ENCODE measurements around the gene RNF213. TPM values are rescaled to one million over a fixed set of nuclear protein-coding genes. Genes with fewer than 3 reads are reported as not detected.

Gene RNF213
- total RNA-seq, 1 experiment from 2014 or later = 70.5 TPM

DNA sequence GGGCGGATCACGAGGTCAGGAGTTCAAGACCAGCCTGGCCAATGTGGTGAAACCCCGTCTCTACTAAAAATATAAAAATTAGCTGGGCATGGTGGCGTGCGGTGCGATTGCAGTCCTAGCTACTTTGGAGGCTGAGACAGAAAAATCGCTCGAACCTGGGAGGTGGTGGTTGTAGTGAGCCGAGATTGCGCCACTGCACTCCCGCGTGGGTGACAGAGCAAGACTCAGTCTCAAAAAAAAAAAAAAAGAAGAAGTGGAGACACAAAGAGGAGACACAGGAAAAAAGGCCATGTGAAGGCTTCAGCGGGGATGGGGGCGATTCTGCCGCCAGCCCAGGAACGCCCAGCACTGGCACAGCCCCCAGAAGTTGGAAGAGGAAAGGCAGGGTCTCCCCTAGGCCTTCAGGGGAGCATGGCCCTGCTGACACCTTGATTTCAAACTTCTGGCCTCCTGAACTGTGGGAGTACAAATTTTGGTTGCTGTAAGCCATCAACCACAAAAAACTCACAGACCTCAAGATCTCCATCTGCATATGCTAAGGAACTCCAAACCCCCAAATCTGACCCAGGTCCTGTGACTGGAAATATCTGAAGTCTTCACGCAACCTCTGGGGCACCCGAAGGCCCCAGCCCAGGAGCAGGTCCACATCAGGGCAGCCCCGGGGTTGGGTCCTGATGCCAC is 47.5 kb upstream of the RNF213 start:
- no peak overlapping the region for H3K27ac Mint-ChIP-seq
- DNase-seq (ENCODE audit: low spot score) (no peak), ATAC-seq (no peak)
- POLR2A ChIA-PET = no interaction called here
- peaks cover 16% of the 10 kb centered on the region for H3K36me3 Mint-ChIP-seq
- no peaks in the 10 kb centered on the region for H3K9me3 Mint-ChIP-seq
- H3K27me3 Mint-ChIP-seq (ENCODE audit: low read depth) = no peaks in the 10 kb centered on the region
- H3K4me3 Mint-ChIP-seq = no peak overlapping the region
- TF ChIP-seq ETV6 (CRISPR knock-in tag; IDR thresholded peaks at IDR 0.05) (no peak), SMAD3 (CRISPR knock-in tag; IDR thresholded peaks at IDR 0.05; ENCODE audit: borderline replicate concordance) (no peak)
- TF ChIP-seq, protein P1, sequence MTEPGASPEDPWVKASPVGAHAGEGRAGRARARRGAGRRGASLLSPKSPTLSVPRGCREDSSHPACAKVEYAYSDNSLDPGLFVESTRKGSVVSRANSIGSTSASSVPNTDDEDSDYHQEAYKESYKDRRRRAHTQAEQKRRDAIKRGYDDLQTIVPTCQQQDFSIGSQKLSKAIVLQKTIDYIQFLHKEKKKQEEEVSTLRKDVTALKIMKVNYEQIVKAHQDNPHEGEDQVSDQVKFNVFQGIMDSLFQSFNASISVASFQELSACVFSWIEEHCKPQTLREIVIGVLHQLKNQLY (CRISPR knock-in tag; IDR thresholded peaks at IDR 0.05) = no peak
- TF ChIP-seq, protein P2, sequence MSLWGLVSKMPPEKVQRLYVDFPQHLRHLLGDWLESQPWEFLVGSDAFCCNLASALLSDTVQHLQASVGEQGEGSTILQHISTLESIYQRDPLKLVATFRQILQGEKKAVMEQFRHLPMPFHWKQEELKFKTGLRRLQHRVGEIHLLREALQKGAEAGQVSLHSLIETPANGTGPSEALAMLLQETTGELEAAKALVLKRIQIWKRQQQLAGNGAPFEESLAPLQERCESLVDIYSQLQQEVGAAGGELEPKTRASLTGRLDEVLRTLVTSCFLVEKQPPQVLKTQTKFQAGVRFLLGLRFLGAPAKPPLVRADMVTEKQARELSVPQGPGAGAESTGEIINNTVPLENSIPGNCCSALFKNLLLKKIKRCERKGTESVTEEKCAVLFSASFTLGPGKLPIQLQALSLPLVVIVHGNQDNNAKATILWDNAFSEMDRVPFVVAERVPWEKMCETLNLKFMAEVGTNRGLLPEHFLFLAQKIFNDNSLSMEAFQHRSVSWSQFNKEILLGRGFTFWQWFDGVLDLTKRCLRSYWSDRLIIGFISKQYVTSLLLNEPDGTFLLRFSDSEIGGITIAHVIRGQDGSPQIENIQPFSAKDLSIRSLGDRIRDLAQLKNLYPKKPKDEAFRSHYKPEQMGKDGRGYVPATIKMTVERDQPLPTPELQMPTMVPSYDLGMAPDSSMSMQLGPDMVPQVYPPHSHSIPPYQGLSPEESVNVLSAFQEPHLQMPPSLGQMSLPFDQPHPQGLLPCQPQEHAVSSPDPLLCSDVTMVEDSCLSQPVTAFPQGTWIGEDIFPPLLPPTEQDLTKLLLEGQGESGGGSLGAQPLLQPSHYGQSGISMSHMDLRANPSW (CRISPR knock-in tag; conservative IDR thresholded peaks at IDR 0.05; ENCODE audit: low read depth) = no peak
- CTCF ChIA-PET = no interaction called here
- H3K4me1 Mint-ChIP-seq = no peaks in the 10 kb centered on the region

DNA sequence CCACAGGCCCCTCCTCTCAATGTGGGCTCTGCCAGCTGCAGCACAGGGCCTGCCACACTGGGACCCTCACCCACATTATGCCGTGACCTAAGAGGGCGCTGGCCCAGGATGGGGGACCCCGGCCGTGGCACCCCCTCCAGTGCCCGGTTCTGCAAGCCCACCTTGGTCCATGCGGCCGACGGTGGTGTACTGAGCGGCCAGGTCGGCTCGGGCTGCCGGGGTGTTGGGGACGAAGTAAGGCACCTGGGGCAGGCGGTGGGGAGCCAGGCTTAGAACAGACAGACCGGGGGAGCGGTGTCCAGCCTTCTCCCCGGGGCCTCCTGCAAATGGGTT is 47.0 kb upstream of the RNF213 start:
- no peak for ATAC-seq
- TF ChIP-seq SMAD3 (CRISPR knock-in tag; IDR thresholded peaks at IDR 0.05; ENCODE audit: borderline replicate concordance) = no peak
- no peak for TF ChIP-seq ZNF232 (CRISPR knock-in tag; IDR thresholded peaks at IDR 0.05)
- no peak for TF ChIP-seq JUN (CRISPR knock-in tag; IDR thresholded peaks at IDR 0.05)
- no peak for TF ChIP-seq ETV6 (CRISPR knock-in tag; IDR thresholded peaks at IDR 0.05)
- TF ChIP-seq, protein P2 (CRISPR knock-in tag; conservative IDR thresholded peaks at IDR 0.05; ENCODE audit: low read depth) = no peak
- no peak for TF ChIP-seq NFYB (CRISPR knock-in tag; conservative IDR thresholded peaks at IDR 0.05; ENCODE audit: low read depth)
- no peak for TF ChIP-seq TP53 (CRISPR knock-in tag; IDR thresholded peaks at IDR 0.05)
- no peak for TF ChIP-seq GRHL2 (CRISPR knock-in tag; IDR thresholded peaks at IDR 0.05; ENCODE audit: insufficient replicate concordance, severe bottlenecking)
- TF ChIP-seq, protein P3, sequence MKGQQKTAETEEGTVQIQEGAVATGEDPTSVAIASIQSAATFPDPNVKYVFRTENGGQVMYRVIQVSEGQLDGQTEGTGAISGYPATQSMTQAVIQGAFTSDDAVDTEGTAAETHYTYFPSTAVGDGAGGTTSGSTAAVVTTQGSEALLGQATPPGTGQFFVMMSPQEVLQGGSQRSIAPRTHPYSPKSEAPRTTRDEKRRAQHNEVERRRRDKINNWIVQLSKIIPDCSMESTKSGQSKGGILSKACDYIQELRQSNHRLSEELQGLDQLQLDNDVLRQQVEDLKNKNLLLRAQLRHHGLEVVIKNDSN (CRISPR knock-in tag; IDR thresholded peaks at IDR 0.05) = no peak
- TF ChIP-seq, protein P4, sequence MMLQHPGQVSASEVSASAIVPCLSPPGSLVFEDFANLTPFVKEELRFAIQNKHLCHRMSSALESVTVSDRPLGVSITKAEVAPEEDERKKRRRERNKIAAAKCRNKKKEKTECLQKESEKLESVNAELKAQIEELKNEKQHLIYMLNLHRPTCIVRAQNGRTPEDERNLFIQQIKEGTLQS (CRISPR knock-in tag; conservative IDR thresholded peaks at IDR 0.05) = no peak
- TF ChIP-seq NR2C2 (CRISPR knock-in tag; IDR thresholded peaks at IDR 0.05) = no peak
- TF ChIP-seq PRRX2 (CRISPR knock-in tag; IDR thresholded peaks at IDR 0.05) = no peak
- no peak for TF ChIP-seq FOXP1 (CRISPR knock-in tag; IDR thresholded peaks at IDR 0.05; ENCODE audit: borderline replicate concordance)
- no peak for TF ChIP-seq FOXK1 (CRISPR knock-in tag; IDR thresholded peaks at IDR 0.05)
- no peak for TF ChIP-seq TEAD4 (CRISPR knock-in tag; IDR thresholded peaks at IDR 0.05)
- TF ChIP-seq CBFB (CRISPR knock-in tag; IDR thresholded peaks at IDR 0.05; ENCODE audit: low read depth) = no peak
- no peak for TF ChIP-seq SP1 (CRISPR knock-in tag; conservative IDR thresholded peaks at IDR 0.05)
- no peak for TF ChIP-seq SOX15 (CRISPR knock-in tag; IDR thresholded peaks at IDR 0.05)
- CTCF ChIA-PET = no interaction called here
- Mint-ChIP-seq H3K9me3 (no peaks in the 10 kb centered on the region), H3K36me3 (peaks cover 16% of the 10 kb centered on the region), H3K27me3 (ENCODE audit: low read depth) (no peaks in the 10 kb centered on the region), H3K4me1 (no peaks in the 10 kb centered on the region), H3K4me3 (no peak overlapping the region), H3K27ac (no peak overlapping the region)
- POLR2A ChIA-PET = no interaction called here
- DNase-seq (ENCODE audit: low spot score) = no peak

All from WTC11 (cell line).